Astrocyte of the cerebellum (primary cell): ENCODE results near the gene TENM3.

ENCODE experiments used
- DNase-seq: peaks from one replicate; pipeline ENCODE4 v3.0.0-alpha.2; 2011; ENCODE audit warnings: low read depth
- H3K4me3 ChIP-seq: 2 replicates; pipeline ENCODE4 v1.5.1; 2011; ENCODE audit warnings: mild to moderate bottlenecking, low read depth, low read length, moderate library complexity
- in situ Hi-C: cut with HindIII; loops from 2 replicates; pipeline ENCODE4 v1.10.0; 2017; ENCODE audit warnings: low sequenced_read_pairs
- TF ChIP-seq, protein P1 (sequence below): IDR thresholded peaks from 2 replicates; pipeline ENCODE4 v1.5.1; 2012; ENCODE audit warnings: low read length, low read depth, moderate library complexity, mild to moderate bottlenecking; ENCODE audit errors: missing control alignments

Gene TENM3

DNA sequence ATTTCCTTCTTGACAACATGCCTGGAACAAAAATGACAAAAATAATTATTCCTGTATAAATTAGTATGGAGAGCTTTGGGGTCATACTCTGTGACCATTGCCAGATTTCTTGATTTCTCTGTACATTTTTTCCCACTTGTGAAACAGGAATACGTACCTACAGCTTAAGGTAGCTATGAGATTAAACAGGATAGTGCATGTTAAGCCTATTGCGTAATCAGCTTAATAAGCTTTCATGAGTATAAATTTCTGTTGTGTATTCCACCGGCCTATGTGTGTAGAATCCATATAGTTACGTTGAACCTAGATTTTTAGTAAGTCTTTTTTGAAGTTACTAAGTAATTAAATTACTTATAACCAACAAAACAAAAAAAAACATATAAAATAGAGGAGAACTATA is 339.0 kb downstream of the TENM3 start:
- in situ Hi-C loops = no loop called here

DNA sequence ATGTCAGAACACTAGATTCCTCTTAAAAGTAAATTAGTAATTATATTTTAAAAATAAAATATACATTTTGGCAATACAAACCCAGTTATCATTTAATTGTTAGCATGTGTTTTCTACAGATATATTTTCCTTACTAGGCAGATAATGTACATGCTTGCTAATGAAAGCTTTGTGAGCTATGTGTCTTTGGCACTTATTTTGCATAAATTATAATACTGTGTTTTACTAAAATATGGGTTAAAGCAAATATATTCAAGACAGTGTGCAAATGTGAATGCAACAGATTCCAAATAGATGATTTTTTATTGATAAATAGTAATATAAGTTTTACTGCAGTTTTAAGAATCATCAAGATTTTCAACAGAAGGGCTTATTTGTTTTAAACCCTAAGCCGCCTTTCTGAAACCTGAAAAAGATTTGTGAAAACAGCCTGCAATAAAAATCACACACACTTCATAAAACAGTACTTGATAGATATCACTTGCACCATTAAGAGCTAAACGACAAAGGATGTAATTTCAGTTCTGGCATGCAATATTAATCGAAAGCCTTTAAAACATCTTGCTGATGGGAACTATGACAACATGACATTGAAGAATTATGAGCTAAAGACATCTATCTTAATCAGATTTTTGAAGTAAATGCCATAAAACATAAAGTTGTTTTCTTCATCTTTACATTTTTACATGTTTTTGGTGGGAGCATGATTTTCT is 340.7 kb downstream of the TENM3 start:
- in situ Hi-C loops = no loop called here
- DNase-seq = no peak
- no peak overlapping the region for H3K4me3 ChIP-seq
- TF ChIP-seq, protein P1, sequence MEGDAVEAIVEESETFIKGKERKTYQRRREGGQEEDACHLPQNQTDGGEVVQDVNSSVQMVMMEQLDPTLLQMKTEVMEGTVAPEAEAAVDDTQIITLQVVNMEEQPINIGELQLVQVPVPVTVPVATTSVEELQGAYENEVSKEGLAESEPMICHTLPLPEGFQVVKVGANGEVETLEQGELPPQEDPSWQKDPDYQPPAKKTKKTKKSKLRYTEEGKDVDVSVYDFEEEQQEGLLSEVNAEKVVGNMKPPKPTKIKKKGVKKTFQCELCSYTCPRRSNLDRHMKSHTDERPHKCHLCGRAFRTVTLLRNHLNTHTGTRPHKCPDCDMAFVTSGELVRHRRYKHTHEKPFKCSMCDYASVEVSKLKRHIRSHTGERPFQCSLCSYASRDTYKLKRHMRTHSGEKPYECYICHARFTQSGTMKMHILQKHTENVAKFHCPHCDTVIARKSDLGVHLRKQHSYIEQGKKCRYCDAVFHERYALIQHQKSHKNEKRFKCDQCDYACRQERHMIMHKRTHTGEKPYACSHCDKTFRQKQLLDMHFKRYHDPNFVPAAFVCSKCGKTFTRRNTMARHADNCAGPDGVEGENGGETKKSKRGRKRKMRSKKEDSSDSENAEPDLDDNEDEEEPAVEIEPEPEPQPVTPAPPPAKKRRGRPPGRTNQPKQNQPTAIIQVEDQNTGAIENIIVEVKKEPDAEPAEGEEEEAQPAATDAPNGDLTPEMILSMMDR = no peak

More for the DNA sequence above, 339.0 kb downstream of the TENM3 start:
- TF ChIP-seq, protein P1 = no peak
- no peak for DNase-seq
- H3K4me3 ChIP-seq = no peak overlapping the region

DNA sequence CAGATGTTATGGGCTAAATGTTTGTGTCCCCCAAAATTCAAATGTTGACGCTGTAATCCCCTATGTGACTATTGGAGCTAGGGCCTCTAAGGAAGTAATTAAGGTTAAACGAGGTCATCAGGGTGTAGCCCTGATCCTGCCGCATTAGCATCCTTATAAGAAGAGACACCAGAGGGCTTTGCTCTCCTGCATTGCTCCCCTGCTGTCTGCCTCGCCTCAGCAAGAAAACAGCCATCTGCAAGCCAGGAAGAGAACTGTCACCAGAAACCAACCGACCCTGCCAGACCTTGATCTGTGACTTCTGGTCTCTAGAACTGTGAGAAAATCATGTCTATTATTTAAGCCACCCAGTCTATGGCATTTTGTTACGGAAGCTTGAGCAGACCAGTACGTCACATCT is 342.1 kb downstream of the TENM3 start:
- in situ Hi-C loops = no loop called here
- no peak overlapping the region for H3K4me3 ChIP-seq
- TF ChIP-seq, protein P1 = no peak
- DNase-seq = no peak

DNA sequence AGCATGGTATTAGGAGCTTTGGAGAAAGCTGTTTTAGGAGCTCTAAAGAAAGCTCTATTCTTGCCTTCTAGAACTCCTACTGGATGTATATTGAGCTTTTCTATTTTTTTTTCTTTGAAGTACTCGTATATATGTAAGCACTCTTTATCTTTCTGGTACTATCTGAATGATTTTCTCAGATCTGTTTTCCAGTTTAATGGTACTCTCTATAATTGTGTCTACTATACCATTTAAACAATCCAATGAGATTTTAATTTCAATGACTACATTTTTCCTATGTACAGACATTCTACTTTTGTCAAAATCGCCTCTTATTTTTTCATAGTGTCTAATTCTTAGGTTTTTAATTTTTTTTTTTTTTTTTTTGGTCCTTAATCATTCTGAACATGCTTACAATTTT is 345.9 kb downstream of the TENM3 start:
- in situ Hi-C loops = no loop called here
- no peak overlapping the region for H3K4me3 ChIP-seq
- TF ChIP-seq, protein P1 = no peak
- no peak for DNase-seq

DNA sequence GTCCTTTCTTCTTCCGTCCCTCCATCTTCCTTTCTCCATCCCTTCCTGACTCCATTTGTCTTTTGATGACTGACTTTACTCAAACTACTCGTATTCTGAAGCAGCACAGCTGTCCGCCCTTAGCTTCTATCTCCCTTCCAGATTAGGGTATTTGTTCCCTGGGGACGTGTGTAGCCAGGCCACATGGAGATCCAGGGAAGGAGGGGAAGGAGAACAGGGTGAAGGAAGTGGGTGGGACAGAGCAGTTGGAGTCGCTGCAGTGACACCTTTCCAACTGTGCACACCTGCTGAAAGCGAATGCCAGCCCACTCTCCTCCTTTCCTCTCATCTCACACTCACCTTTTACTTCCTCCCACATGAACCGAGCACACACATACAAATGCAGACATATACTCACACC is 350.2 kb downstream of the TENM3 start:
- TF ChIP-seq, protein P1 = no peak
- in situ Hi-C loops = no loop called here
- H3K4me3 ChIP-seq = no peak overlapping the region
- no peak for DNase-seq

DNA sequence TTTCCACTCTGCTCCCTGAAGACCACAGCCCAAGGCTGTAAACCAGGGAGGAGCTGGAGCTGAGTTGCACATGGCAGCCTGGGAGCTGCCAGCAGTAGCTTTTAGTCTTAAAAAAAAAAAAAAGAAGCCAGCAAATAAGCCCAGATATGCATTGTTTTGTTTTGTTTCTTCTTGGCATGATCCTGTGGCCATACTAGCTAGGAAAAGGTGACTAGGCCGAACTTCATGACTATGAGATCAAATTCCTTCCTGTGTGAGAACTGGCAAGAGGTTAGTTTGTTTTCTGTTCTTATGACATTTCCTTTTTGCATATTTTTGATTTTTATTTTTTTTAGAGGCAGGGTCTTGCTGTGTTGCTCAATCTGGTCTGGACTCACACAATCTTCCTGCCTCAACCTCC is 350.7 kb downstream of the TENM3 start:
- DNase-seq = no peak
- TF ChIP-seq, protein P1 = no peak
- in situ Hi-C loops = no loop called here
- H3K4me3 ChIP-seq = no peak overlapping the region
